OCI-LY1 (cell line): Measurements from ENCODE around the gene TBL1X.

Experiments
- H2AFZ ChIP-seq: fragments of 200-600 bp; sonication (generic), shearing (Covaris generic); 2 replicates; pipeline ENCODE4 v1.6.0; 2014; ENCODE audit warnings: antibody characterized with exemption, mild to moderate bottlenecking, low read length
- H3F3A ChIP-seq: fragments of 200-600 bp; sonication (generic), shearing (Covaris generic); 2 replicates; pipeline ENCODE4 v1.6.0; 2014; ENCODE audit warnings: mild to moderate bottlenecking, antibody characterized with exemption, low read length, moderate library complexity; ENCODE audit not compliant: insufficient read depth
- H3K27ac ChIP-seq: fragments of 200-600 bp; sonication (generic); 2 replicates; pipeline ENCODE4 v1.5.1; 2014; ENCODE audit warnings: low read length, mixed run types, mild to moderate bottlenecking, low read depth; ENCODE audit not compliant: poor library complexity, severe bottlenecking
- H3K27me3 ChIP-seq: fragments of 200-600 bp; sonication (generic); 2 replicates; pipeline ENCODE4 v1.6.0; 2014; ENCODE audit warnings: antibody characterized with exemption, mild to moderate bottlenecking, low read length, moderate library complexity; ENCODE audit not compliant: insufficient read depth
- H3K36me3 ChIP-seq: fragments of 200-600 bp; sonication (generic); 2 replicates; pipeline ENCODE4 v1.6.1; 2014; ENCODE audit warnings: mild to moderate bottlenecking, antibody characterized with exemption, low read length, moderate library complexity, mixed read lengths; ENCODE audit not compliant: insufficient read depth
- H3K4me1 ChIP-seq: fragments of 200-600 bp; sonication (generic); 2 replicates; pipeline ENCODE4 v1.5.1; 2014; ENCODE audit warnings: mild to moderate bottlenecking, low read length, moderate library complexity; ENCODE audit not compliant: insufficient read depth, severe bottlenecking
- H3K4me2 ChIP-seq: fragments of 200-600 bp; sonication (generic), shearing (Covaris generic); 2 replicates; pipeline ENCODE4 v1.6.1; 2014; ENCODE audit warnings: low read length
- H3K4me3 ChIP-seq: fragments of 200-600 bp; sonication (generic); 2 replicates; pipeline ENCODE4 v1.5.1; 2014; ENCODE audit warnings: low read length, low read depth, mild to moderate bottlenecking, mixed read lengths; ENCODE audit not compliant: poor library complexity, severe bottlenecking
- H3K79me2 ChIP-seq: fragments of 200-600 bp; shearing (Covaris generic); 2 replicates; pipeline ENCODE4 v1.6.1; 2016; ENCODE audit warnings: mixed run types, low read length, mixed read lengths; ENCODE audit not compliant: insufficient read depth
- H3K9ac ChIP-seq: fragments of 200-600 bp; sonication (generic), shearing (Covaris generic); 2 replicates; pipeline ENCODE4 v1.6.1; 2014; ENCODE audit warnings: mild to moderate bottlenecking, low read length, mixed read lengths
- H3K9me2 ChIP-seq: fragments of 200-600 bp; sonication (generic), shearing (Covaris generic); 2 replicates; pipeline ENCODE4 v1.6.1; 2014; ENCODE audit warnings: low read depth, mild to moderate bottlenecking, low read length, mixed read lengths
- H3K9me3 ChIP-seq: fragments of 200-600 bp; shearing (Covaris generic); 2 replicates; pipeline ENCODE4 v1.6.1; 2014; ENCODE audit warnings: low read length, mixed read lengths
- H4K20me1 ChIP-seq: fragments of 200-600 bp; sonication (generic), shearing (Covaris generic); 2 replicates; pipeline ENCODE4 v1.6.0; 2016; ENCODE audit warnings: mild to moderate bottlenecking, low read length; ENCODE audit not compliant: insufficient read depth
- CTCF ChIP-seq: fragments of 200-600 bp; sonication (generic), shearing (Covaris generic); IDR thresholded peaks from 2 replicates; pipeline ENCODE4 v1.5.1; 2017; ENCODE audit warnings: mild to moderate bottlenecking, antibody characterized with exemption, low read length, moderate library complexity, mixed read lengths
- EZH2 ChIP-seq: fragments of 200-600 bp; sonication (generic), shearing (Covaris generic); IDR thresholded peaks from 2 replicates; pipeline ENCODE4 v1.8.0; 2017; ENCODE audit warnings: borderline replicate concordance, mixed run types, mild to moderate bottlenecking, antibody characterized with exemption, low read length, moderate library complexity, mixed read lengths

TBL1X gene

GRCh38 chrX:9576059-9576458 is 111.2 kb downstream of the TBL1X start:
- TF ChIP-seq CTCF (no peak), EZH2 (no peak)
- Histone ChIP-seq H3K4me2 (no peak overlapping the region), H3K4me1 (peaks cover 32% of the 10 kb centered on the region), H3K36me3 (no peaks in the 10 kb centered on the region), H3K9ac (no peak overlapping the region), H3F3A (no peaks in the 10 kb centered on the region), H3K27ac (no peak overlapping the region), H3K79me2 (no peaks in the 10 kb centered on the region), H2AFZ (no peak overlapping the region), H3K9me3 (no peaks in the 10 kb centered on the region), H4K20me1 (no peaks in the 10 kb centered on the region), H3K27me3 (no peaks in the 10 kb centered on the region), H3K4me3 (no peak overlapping the region), H3K9me2 (no peaks in the 10 kb centered on the region)

GRCh38 chrX:9577555-9577954 is 112.7 kb downstream of the TBL1X start:
- Histone ChIP-seq H3K4me3 (no peak overlapping the region), H3K9me2 (no peaks in the 10 kb centered on the region), H3K4me1 (peaks cover 22% of the 10 kb centered on the region), H3K36me3 (no peaks in the 10 kb centered on the region), H3K4me2 (no peak overlapping the region), H3K27ac (no peak overlapping the region), H3F3A (no peaks in the 10 kb centered on the region), H3K9ac (no peak overlapping the region), H4K20me1 (no peaks in the 10 kb centered on the region), H3K79me2 (0 out of 2 replicates have a peak, but pooled peaks cover 3% of the 10 kb centered on the region), H3K27me3 (no peaks in the 10 kb centered on the region), H3K9me3 (no peaks in the 10 kb centered on the region), H2AFZ (no peak overlapping the region)
- TF ChIP-seq CTCF (no peak), EZH2 (no peak)

GRCh38 chrX:9578083-9578779 is 113.4 kb downstream of the TBL1X start:
- Histone ChIP-seq H3K27me3 (no peaks in the 10 kb centered on the region), H3K4me1 (peaks cover 22% of the 10 kb centered on the region), H3K79me2 (0 out of 2 replicates have a peak, but pooled peaks cover 3% of the 10 kb centered on the region), H3F3A (no peaks in the 10 kb centered on the region), H3K4me3 (no peak overlapping the region), H2AFZ (no peak overlapping the region), H3K9ac (no peak overlapping the region), H3K9me3 (no peaks in the 10 kb centered on the region), H3K4me2 (no peak overlapping the region), H3K27ac (no peak overlapping the region), H3K9me2 (no peaks in the 10 kb centered on the region), H4K20me1 (no peaks in the 10 kb centered on the region), H3K36me3 (no peaks in the 10 kb centered on the region)
- TF ChIP-seq CTCF (no peak), EZH2 (no peak)
